Measurements from ENCODE around the gene MID2.

DNA sequence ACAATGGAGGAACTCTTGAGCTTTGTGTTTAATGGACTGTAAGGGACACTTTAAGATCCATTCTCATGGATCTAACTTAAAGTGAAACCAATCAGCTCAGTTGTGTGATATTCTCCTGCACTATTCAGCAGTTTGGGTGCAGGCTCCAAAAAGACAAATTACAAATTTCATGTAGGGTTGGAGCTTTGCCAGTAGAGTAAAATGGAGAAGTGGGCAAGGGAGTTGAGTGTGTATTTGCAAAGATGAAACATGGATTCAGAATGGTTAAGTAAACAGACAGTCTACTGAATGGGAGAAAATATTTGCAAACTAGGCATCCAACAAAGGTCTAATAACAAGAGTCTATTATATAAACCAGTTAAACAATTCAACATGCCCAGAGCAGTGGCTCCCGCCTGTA, 21.2 kb upstream of the MID2 start:
- no peak for TF ChIP-seq MAX (IDR thresholded peaks at IDR 0.05)
- no peak for TF ChIP-seq ATF3 (IDR thresholded peaks at IDR 0.05)
- TF ChIP-seq CEBPB (IDR thresholded peaks at IDR 0.05; ENCODE audit: low read depth), result no peak
- TF ChIP-seq, protein P1, sequence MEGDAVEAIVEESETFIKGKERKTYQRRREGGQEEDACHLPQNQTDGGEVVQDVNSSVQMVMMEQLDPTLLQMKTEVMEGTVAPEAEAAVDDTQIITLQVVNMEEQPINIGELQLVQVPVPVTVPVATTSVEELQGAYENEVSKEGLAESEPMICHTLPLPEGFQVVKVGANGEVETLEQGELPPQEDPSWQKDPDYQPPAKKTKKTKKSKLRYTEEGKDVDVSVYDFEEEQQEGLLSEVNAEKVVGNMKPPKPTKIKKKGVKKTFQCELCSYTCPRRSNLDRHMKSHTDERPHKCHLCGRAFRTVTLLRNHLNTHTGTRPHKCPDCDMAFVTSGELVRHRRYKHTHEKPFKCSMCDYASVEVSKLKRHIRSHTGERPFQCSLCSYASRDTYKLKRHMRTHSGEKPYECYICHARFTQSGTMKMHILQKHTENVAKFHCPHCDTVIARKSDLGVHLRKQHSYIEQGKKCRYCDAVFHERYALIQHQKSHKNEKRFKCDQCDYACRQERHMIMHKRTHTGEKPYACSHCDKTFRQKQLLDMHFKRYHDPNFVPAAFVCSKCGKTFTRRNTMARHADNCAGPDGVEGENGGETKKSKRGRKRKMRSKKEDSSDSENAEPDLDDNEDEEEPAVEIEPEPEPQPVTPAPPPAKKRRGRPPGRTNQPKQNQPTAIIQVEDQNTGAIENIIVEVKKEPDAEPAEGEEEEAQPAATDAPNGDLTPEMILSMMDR (IDR thresholded peaks at IDR 0.05 in 2 of 3, conservative IDR thresholded peaks at IDR 0.05 in 1 of 3; ENCODE audit: borderline replicate concordance in 1 of 3, insufficient read depth in 1 of 3, low read depth in 2 of 3, low read length in 2 of 3), result no peak

Measured in HCT116 (cell line).